Activated CD8-positive, alpha-beta T cell treated with anti-CD3 and anti-CD28 coated beads for 36 hours (primary cell): ENCODE data around the gene VWCE. TPM values are rescaled to one million over a fixed set of nuclear protein-coding genes. Genes with fewer than 3 reads are reported as not detected.
"Not testable (repeated sequence)": the region's sequence is repeated elsewhere in the genome, so short reads cannot be mapped to it uniquely, and the experiment has no call there.

ENCODE experiments used
- ATAC-seq: fragments of 200-7000 bp; cut with Tn5 transposase; one replicate; pipeline ENCODE4 v1.10.0; 2021; ENCODE audit warnings: mild to moderate bottlenecking, moderate library complexity
- CTCF ChIA-PET: fragments of 350-600 bp; sonication (Branson Sonifier 250); formaldehyde crosslinking; loops from one replicate; lab custom pipeline; 2021; ENCODE audit warnings: antibody characterized with exemption; lab: Charles Lee
- POLR2A ChIA-PET: fragments of 350-600 bp; sonication (Branson Sonifier 250); formaldehyde crosslinking; loops from one replicate; lab custom pipeline; 2021; ENCODE audit warnings: antibody characterized with exemption; lab: Charles Lee
- DNase-seq: peaks from one replicate; pipeline ENCODE4 v3.0.0-alpha.2; 2020
- H3K27ac Mint-ChIP-seq: one replicate; pipeline ENCODE4 v1.8.0; 2021; ENCODE audit warnings: mild to moderate bottlenecking, mixed read lengths
- H3K27me3 Mint-ChIP-seq: one replicate; pipeline ENCODE4 v1.8.0; 2021; ENCODE audit warnings: mixed read lengths
- H3K36me3 Mint-ChIP-seq: one replicate; pipeline ENCODE4 v1.8.0; 2021; ENCODE audit warnings: low read depth, mixed read lengths
- H3K4me1 Mint-ChIP-seq: one replicate; pipeline ENCODE4 v1.8.0; 2021; ENCODE audit warnings: low read depth, mixed read lengths
- H3K4me3 Mint-ChIP-seq: one replicate; pipeline ENCODE4 v1.8.0; 2021; ENCODE audit warnings: mild to moderate bottlenecking, moderate library complexity, mixed read lengths
- H3K9me3 Mint-ChIP-seq: one replicate; pipeline ENCODE4 v1.8.0; 2021; ENCODE audit warnings: mixed read lengths
- intact Hi-C: fragments of 100-400 bp; cut with micrococcal nuclease; formaldehyde crosslinking; loops from one replicate; pipeline ENCODE4 v1.10.0; 2022
- total RNA-seq, 2 experiments: library from RNA; stranded (reverse); gene quantifications; one replicate each; pipeline ENCODE4 v1.2.3, GENCODE V29; 2021

The VWCE gene
- total RNA-seq, 2 experiments from 2014 or later, result 23.3 to 25.8 TPM

GRCh38 chr11:61240875-61241274 is 54.2 kb downstream of the VWCE start, which contains the start of gene PGA5:
PGA5 (plus strand) TSS chr11:61241175; CDS start chr11:61241227, 52 bp downstream.
- CTCF ChIA-PET, H3K27me3 Mint-ChIP-seq, DNase-seq, H3K4me1 Mint-ChIP-seq, intact Hi-C loops, ATAC-seq, POLR2A ChIA-PET, H3K4me3 Mint-ChIP-seq, H3K9me3 Mint-ChIP-seq, H3K36me3 Mint-ChIP-seq, H3K27ac Mint-ChIP-seq: not testable (repeated sequence)

GRCh38 chr11:61240288-61240687 is 54.8 kb downstream of the VWCE start:
- DNase-seq, H3K27ac Mint-ChIP-seq, H3K27me3 Mint-ChIP-seq, POLR2A ChIA-PET, H3K9me3 Mint-ChIP-seq, H3K36me3 Mint-ChIP-seq, intact Hi-C loops, H3K4me1 Mint-ChIP-seq, ATAC-seq, H3K4me3 Mint-ChIP-seq, CTCF ChIA-PET: not testable (repeated sequence)

DNA sequence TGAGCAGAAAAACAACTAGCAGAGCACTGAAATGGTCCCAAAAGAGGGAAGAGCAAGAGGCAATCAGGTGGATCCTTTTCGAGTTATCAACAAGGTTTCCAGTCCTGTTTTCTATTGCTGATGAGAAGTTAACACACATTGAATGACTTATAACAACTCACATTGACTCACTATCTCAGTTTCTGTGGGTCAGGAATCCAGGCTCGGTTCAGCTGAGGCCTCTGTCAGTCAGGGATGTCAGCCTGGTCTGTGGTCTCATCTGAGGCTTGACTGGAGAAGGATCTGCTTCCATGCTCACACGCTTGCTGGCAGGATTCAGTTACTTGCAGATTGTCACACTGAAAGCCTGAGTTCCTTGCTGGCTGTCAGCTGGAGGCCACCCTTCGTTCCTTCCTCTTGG is 58.0 kb downstream of the VWCE start:
- H3K27ac Mint-ChIP-seq, POLR2A ChIA-PET, intact Hi-C loops, H3K4me1 Mint-ChIP-seq, H3K36me3 Mint-ChIP-seq, H3K4me3 Mint-ChIP-seq, H3K9me3 Mint-ChIP-seq, H3K27me3 Mint-ChIP-seq, ATAC-seq, DNase-seq, CTCF ChIA-PET: not testable (repeated sequence)

- H3K4me1 Mint-ChIP-seq, POLR2A ChIA-PET, H3K36me3 Mint-ChIP-seq, DNase-seq, H3K27ac Mint-ChIP-seq, CTCF ChIA-PET, H3K4me3 Mint-ChIP-seq, H3K27me3 Mint-ChIP-seq, intact Hi-C loops, ATAC-seq, H3K9me3 Mint-ChIP-seq: not testable (repeated sequence)
These were observed 62.5 kb downstream of the VWCE start for GRCh38 chr11:61232548-61233145.

- POLR2A ChIA-PET, CTCF ChIA-PET, H3K27ac Mint-ChIP-seq, DNase-seq, H3K27me3 Mint-ChIP-seq, H3K4me3 Mint-ChIP-seq, H3K9me3 Mint-ChIP-seq, ATAC-seq, H3K4me1 Mint-ChIP-seq, intact Hi-C loops, H3K36me3 Mint-ChIP-seq: not testable (repeated sequence)
These were observed 63.5 kb downstream of the VWCE start for GRCh38 chr11:61231585-61231984.

- ATAC-seq, DNase-seq, intact Hi-C loops, H3K9me3 Mint-ChIP-seq, H3K27me3 Mint-ChIP-seq, POLR2A ChIA-PET, CTCF ChIA-PET, H3K4me3 Mint-ChIP-seq, H3K4me1 Mint-ChIP-seq, H3K36me3 Mint-ChIP-seq, H3K27ac Mint-ChIP-seq: not testable (repeated sequence)
These were observed 64.1 kb downstream of the VWCE start for GRCh38 chr11:61231033-61231432.

DNA sequence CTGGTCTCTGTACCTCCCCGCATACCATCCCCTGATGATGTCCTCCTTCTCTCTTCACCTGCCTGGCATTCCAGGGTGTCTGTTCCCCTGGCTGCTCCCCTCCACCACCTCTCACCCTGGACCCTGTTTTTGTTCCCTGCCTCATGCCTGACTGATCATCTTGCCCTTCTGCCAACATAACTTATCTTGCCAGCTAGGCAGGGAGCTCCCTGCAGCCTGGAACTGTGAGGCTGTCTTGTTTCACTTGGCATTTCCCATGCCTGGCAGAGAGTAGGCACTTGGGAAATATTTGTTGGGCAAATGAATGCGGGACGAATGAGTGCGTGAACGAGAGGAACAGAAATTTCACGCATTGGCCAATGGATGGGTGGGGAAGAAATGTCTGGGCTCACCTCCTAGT is 65.7 kb downstream of the VWCE start:
- POLR2A ChIA-PET, H3K27me3 Mint-ChIP-seq, H3K4me3 Mint-ChIP-seq, H3K9me3 Mint-ChIP-seq, H3K27ac Mint-ChIP-seq, ATAC-seq, intact Hi-C loops, H3K36me3 Mint-ChIP-seq, H3K4me1 Mint-ChIP-seq, DNase-seq, CTCF ChIA-PET: not testable (repeated sequence)

DNA sequence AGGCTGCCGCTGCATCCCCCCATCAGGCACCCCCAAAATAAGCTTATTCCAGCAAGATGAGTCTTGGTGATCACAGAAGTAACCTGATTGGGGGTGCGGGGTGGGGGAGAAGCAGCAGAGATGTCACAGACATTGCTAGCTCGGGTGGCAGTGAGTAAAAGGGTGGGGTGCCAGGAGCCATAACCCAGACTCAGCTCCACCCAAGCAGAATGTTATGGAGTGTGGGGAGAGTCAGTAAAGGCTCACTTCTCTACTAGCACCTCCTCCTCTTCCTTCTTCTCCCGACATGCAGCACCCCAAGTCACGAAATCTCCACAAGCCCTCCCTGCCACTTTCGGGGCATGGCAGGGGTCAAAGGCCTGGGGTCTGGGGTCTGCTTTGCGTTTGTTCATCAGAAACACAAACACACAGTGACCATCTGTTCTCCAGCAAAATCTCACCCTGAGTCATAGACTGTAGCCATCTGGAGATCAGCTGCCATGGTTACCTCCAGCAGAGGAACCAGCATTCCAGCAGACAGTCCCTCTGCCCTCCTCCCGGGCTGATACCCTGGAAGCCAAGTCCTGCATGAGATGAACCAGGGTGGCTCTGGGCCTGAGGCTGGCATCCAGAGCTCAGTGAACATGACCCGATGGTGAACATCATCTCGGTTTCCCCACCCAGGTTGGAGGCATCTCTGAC is 68.5 kb downstream of the VWCE start:
- DNase-seq, H3K27me3 Mint-ChIP-seq, CTCF ChIA-PET, H3K36me3 Mint-ChIP-seq, H3K9me3 Mint-ChIP-seq, H3K4me3 Mint-ChIP-seq, H3K27ac Mint-ChIP-seq, ATAC-seq, intact Hi-C loops, POLR2A ChIA-PET, H3K4me1 Mint-ChIP-seq: not testable (repeated sequence)

DNA sequence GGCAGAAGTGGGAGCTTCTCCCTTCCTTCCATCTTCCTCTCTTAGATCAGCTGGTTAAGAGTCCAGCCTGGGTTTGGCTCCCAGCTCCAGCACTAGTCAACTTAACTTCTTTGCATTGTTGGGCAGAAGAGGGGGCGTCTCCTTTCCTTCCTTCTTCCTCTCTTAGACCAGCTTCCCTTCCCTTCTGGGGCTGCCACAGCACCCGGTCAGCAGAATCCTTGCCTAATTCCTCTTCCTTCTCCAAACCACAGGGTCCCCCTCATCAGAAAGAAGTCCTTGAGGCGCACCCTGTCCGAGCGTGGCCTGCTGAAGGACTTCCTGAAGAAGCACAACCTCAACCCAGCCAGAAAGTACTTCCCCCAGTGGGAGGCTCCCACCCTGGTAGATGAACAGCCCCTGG is 72.4 kb downstream of the VWCE start:
- intact Hi-C loops, POLR2A ChIA-PET, H3K36me3 Mint-ChIP-seq, H3K27me3 Mint-ChIP-seq, ATAC-seq, DNase-seq, H3K4me3 Mint-ChIP-seq, H3K4me1 Mint-ChIP-seq, CTCF ChIA-PET, H3K27ac Mint-ChIP-seq, H3K9me3 Mint-ChIP-seq: not testable (repeated sequence)

GRCh38 chr11:61222047-61222446 is 73.1 kb downstream of the VWCE start, which contains the start of gene PGA4:
PGA4 (plus strand) TSS chr11:61222347; CDS start chr11:61222401, 54 bp downstream.
- ATAC-seq, H3K4me3 Mint-ChIP-seq, CTCF ChIA-PET, H3K27me3 Mint-ChIP-seq, H3K4me1 Mint-ChIP-seq, H3K9me3 Mint-ChIP-seq, intact Hi-C loops, POLR2A ChIA-PET, DNase-seq, H3K27ac Mint-ChIP-seq, H3K36me3 Mint-ChIP-seq: not testable (repeated sequence)

- H3K27me3 Mint-ChIP-seq, result not testable (repeated sequence)
These were observed 76.1 kb downstream of the VWCE start for GRCh38 chr11:61219016-61219415.

GRCh38 chr11:61218306-61218705 is 76.8 kb downstream of the VWCE start:
- H3K27me3 Mint-ChIP-seq, CTCF ChIA-PET, H3K4me3 Mint-ChIP-seq, H3K4me1 Mint-ChIP-seq, intact Hi-C loops, ATAC-seq, H3K36me3 Mint-ChIP-seq, H3K27ac Mint-ChIP-seq, DNase-seq, H3K9me3 Mint-ChIP-seq, POLR2A ChIA-PET: not testable (repeated sequence)

More at GRCh38 chr11:61219016-61219415, 76.1 kb downstream of the VWCE start:
- H3K36me3 Mint-ChIP-seq, ATAC-seq, CTCF ChIA-PET, H3K27ac Mint-ChIP-seq, DNase-seq, H3K4me3 Mint-ChIP-seq, H3K4me1 Mint-ChIP-seq, intact Hi-C loops, H3K9me3 Mint-ChIP-seq, POLR2A ChIA-PET: not testable (repeated sequence)
